NB4 (cell line): ENCODE results near the gene FNDC7.

Experiments used
- DNase-seq: peaks from one replicate; pipeline ENCODE4 v3.0.0; 2010; ENCODE audit warnings: low read depth
- H3K4me3 ChIP-seq: one replicate; pipeline ENCODE4 v1.5.1; 2011; ENCODE audit warnings: mild to moderate bottlenecking, low read depth, low read length, moderate library complexity
- MYC ChIP-seq: IDR thresholded peaks from 2 replicates; pipeline ENCODE4 v1.6.1; 2011; ENCODE audit warnings: low read depth, low read length
- POLR2A ChIP-seq: IDR thresholded peaks from 2 replicates; pipeline ENCODE4 v1.6.1; 2011; ENCODE audit warnings: mild to moderate bottlenecking; ENCODE audit not compliant: insufficient read length; ENCODE audit errors: extremely low read depth
- TF ChIP-seq, protein P1 (sequence below): IDR thresholded peaks from one replicate; pipeline ENCODE4 v1.5.1; 2012; ENCODE audit warnings: low read depth, low read length
- TF ChIP-seq, protein P2 (sequence below): IDR thresholded peaks from 2 replicates; pipeline ENCODE4 v1.6.1; 2011; ENCODE audit warnings: low read depth, low read length

FNDC7 gene

DNA sequence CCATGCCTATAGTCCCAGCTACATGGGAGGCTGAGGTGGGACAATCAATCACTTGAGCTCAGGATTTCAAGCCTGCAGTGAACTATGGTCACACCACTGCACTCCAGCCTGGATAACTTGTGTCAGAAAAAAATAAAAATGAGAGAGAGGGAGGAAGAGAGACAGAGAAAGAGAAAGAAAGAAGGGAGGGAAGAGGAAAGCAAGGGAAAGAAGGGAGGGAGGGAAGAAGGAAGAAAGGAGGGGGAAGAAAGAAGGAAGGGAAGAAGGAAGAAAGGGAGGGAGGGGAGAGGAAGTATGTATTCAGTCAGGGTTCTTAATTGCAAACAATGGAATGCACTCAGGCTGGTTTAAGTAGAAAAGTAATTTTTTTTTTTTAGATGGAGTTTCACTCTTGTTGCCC lies 43.9 kb upstream of the FNDC7 start:
- no peak for DNase-seq
- TF ChIP-seq, protein P1, sequence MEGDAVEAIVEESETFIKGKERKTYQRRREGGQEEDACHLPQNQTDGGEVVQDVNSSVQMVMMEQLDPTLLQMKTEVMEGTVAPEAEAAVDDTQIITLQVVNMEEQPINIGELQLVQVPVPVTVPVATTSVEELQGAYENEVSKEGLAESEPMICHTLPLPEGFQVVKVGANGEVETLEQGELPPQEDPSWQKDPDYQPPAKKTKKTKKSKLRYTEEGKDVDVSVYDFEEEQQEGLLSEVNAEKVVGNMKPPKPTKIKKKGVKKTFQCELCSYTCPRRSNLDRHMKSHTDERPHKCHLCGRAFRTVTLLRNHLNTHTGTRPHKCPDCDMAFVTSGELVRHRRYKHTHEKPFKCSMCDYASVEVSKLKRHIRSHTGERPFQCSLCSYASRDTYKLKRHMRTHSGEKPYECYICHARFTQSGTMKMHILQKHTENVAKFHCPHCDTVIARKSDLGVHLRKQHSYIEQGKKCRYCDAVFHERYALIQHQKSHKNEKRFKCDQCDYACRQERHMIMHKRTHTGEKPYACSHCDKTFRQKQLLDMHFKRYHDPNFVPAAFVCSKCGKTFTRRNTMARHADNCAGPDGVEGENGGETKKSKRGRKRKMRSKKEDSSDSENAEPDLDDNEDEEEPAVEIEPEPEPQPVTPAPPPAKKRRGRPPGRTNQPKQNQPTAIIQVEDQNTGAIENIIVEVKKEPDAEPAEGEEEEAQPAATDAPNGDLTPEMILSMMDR: no peak
- no peak for TF ChIP-seq POLR2A
- no peak for TF ChIP-seq MYC
- TF ChIP-seq, protein P2, sequence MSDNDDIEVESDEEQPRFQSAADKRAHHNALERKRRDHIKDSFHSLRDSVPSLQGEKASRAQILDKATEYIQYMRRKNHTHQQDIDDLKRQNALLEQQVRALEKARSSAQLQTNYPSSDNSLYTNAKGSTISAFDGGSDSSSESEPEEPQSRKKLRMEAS: no peak
- no peak overlapping the region for H3K4me3 ChIP-seq

DNA sequence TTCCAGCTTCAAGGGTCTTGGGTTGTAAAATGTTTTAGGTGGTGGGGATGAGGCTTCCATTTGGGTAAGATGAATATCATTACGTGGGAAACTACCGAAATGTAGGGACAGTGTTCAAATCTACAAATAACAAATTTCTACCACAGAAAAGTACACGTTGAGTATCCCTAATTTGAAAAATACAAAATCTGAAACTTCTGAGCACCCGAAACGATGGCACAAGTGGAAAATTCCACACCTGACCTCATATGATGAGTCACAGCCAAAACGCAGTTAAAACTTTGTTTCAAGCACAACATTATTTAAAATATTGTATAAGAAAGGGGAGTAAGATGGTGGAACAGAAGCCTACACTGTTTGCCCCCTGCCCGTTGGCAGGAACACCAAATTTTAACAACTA lies 43.0 kb upstream of the FNDC7 start:
- TF ChIP-seq MYC (no peak), POLR2A (no peak)
- TF ChIP-seq, protein P2: no peak
- TF ChIP-seq, protein P1: no peak
- no peak overlapping the region for H3K4me3 ChIP-seq
- DNase-seq: no peak

DNA sequence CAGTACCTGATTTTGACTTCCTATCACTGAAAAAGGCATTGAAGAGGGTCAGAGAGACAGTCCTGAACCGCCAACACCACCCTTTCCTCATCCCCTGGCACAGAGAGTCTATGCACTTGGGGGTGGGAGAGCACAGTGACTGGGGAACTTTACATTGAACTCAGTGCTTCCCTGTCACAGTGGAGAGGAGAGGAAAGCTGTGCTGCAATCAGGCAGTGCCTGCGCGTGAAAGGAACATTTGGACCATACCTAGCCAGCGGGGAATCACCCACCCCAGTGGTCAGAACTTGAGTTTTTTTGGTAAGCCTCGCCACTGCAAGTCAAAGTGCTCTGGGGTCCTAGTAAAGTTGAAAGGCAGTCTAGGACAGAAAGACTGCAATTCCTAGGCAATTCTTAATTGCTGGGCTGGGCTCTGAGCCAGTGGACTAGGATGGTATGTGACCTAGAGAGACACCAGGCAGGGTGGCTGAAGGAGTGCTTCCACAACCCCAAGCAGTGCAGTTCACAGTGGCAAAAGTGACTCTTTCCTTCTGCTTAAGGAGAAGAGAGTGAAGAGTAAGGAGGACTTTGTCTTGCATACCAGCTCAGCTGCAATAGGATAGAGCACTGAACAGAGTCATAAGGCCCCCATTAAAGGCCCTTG lies 42.5 kb upstream of the FNDC7 start:
- no peak overlapping the region for H3K4me3 ChIP-seq
- DNase-seq: no peak
- TF ChIP-seq MYC: no peak
- TF ChIP-seq, protein P2: no peak
- TF ChIP-seq, protein P1: no peak
- TF ChIP-seq POLR2A: no peak

DNA sequence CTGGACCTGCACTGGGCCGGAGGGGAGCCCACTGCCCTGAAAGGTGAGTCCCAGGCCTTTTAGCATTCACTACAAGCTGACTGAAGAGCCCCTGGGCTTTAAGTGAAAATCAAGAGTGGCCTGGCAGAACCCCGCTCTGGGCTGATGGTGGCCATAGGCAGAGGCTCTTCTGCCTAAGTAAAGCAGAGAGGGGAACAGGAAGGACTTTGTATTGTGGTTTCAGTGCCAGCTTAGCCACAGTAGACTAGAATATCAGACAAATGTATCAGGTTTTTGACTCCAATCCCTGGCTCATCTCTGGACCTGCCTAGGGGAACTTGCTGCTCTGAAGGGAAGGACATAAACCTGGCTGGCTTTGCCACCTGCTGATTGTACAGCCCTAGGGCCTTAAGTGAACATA lies 41.6 kb upstream of the FNDC7 start:
- TF ChIP-seq, protein P2: no peak
- no peak for TF ChIP-seq POLR2A
- TF ChIP-seq, protein P1: no peak
- no peak for TF ChIP-seq MYC
- H3K4me3 ChIP-seq: no peak overlapping the region
- no peak for DNase-seq

DNA sequence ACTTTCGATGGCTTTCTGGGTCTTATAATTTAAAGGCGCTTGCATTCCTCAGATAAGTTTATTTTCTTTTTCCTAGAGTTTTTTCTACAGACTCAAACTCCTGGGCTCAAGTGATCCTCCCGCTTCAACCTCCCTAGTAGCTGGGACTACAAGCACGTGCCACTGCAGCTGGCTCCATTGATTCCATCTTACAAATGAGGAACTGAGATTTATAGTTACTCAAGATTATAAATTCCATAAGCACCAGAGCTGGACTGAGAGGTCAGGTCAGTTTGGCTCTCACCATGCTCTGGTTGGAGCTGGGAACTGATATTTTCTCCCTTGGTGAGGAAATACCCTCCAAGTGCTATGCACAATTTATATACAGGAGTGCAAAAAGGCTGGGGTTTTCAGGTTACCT lies 34.0 kb upstream of the FNDC7 start:
- TF ChIP-seq POLR2A: no peak
- TF ChIP-seq, protein P1: no peak
- TF ChIP-seq, protein P2: no peak
- TF ChIP-seq MYC: no peak
- DNase-seq: no peak
- H3K4me3 ChIP-seq: no peak overlapping the region
